HG03139 (cell line): ENCODE results near the gene IL10RB.

Experiments used
- ATAC-seq: cut with Tn5 transposase; IDR thresholded peaks from one replicate; pipeline ENCODE4 v1.9.1; 2021; ENCODE audit not compliant: unreplicated experiment

IL10RB gene

DNA sequence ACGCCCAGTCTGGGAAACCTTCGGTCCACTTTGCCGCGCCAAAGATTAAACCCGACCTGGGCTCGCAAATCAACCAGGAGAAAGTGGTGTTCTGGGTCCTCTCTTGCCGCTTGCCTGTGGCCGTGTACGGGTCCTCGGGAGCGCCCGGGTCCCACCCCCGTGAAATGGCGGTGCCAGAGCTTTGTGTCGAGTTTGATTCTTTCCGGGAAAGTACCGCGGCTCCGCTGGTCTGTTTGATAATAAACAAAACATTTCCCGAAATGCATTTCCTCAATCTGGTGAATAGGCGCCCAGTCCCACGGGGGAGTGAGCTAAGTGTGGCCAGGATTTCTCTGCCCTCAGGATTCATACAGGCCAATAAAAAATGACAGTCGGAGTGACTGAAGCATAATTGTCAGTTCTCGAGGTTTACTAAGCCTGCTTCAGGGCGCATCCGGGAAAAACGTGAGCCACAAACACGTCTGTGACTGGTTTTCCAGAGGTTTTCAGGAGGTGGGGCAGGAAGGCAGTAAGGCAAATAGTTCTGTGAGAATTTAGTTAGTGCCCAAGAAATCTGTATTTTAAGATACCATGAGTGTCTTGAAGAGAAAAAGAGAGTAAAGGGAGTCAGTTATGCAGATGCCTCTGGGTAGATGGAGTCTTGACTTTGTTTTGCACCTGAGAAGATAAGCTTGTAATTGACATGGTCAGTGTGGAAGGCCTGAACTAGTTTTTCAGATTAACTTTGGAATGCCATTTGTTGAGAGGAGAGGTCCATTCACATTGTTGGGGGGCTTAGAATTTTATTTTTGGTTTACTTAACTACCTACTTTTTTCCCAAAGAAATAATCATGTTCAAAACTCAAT is 59.3 kb downstream of the IL10RB start:
- peak; percentile 29 for ATAC-seq

DNA sequence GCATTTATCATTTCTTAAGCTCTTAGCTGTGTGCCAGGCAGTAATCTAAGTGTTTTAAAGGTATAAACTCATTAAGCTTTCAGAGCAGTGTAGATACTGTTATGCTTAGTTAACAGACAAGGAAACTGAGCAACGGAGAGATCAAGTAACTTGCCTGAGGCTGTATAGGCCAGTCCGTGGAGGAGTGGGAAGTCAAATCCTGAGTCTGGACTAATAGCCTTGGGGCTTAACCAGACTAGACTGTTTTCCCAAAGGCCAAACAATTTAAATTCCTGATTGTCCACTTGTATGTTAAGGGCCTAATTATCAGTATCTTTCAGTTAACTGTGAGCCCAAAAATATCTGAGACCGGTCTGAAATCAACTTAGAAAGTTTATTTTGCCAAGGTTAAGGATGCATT is 61.2 kb downstream of the IL10RB start:
- no peak for ATAC-seq

DNA sequence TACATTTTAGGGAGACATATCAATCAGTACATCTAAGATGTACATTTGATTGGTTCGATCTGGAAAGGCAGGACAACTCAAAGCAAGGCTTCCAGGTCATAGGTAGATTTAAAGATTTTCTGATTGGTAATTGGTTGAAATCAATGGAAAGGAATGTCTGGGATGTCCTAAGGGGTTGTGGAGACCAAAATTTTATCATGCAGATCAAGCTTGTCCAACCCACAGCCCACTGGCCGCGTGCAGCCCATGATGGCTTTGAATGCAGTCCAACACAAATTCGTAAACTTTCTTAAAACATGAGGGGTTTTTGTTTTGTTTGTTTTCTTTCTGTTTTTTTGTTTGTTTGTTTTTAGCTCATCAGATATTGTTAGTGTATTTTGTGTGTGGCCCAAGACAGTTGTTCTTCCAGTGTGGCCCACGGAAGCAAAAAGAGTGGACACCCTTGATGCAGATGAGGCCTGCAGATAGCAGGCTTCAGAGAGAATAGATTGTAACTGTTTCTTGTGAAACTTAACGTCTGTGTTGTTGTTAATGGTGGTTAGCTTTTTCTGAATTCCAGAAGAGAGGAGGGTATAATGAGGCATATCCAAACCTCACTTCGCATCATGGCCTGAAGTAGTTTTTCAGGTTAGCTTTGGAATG is 61.7 kb downstream of the IL10RB start:
- no peak for ATAC-seq

GRCh38 chr21:33330726-33331125 is 64.6 kb downstream of the IL10RB start:
- ATAC-seq = no peak

- peak; percentile 71 for ATAC-seq
Observed at GRCh38 chr21:33332143-33332542, 66.0 kb downstream of the IL10RB start.

DNA sequence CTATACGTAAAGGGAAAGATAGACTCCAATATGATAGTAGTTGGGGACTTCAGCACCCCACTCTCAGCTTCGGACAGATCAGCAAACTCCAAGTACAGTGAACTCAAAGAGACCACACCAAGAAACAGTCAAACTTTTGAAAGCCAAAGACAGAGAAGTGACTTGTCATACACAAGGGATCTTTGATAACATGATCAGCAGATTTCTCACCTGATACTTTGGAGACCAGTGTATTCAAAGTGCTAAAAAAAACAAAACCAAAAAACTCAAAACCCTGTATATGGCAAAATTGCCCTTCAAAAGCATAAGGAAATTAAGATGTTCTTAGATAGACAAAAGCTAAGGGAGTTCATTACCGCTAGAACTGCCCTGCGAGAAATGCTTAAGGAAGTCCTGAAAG is 68.0 kb downstream of the IL10RB start:
- ATAC-seq = no peak

DNA sequence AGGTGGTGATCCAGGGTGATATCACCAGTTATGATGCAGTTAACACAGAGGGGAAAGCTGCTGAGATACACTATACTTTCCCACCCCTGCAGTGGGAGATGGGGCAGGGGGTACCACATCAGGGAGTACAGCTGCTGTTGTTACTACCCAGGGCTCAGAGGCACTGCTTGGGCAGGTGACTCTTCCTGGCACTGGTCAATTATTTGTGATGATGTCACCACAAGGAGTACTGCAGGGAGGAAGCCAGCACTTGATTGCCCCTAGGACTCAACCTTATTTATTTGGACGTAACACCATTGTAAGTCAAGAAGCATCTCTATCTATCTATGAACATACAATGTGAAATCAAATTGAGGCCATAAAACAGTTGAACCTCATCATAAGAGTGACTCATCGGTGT is 68.7 kb downstream of the IL10RB start:
- no peak for ATAC-seq

DNA sequence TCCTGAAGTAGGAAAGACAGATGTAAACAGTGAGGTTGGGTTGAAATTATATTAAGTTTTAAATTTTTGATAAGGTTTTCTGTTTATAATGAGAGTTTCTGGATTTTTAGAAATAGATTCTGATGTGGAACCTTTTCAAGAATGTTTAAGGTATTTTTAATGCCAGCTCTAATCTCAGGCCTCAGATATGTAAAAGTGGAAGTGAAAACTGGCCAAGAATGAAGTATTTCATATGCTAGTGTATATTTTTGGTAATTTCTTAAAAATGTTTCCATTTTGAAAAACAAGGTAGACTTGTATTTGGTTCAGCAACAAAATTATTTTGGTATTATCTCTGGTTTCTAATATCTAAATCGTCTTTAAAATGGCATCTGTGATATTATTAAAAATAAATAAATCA is 73.0 kb downstream of the IL10RB start:
- ATAC-seq = no peak

DNA sequence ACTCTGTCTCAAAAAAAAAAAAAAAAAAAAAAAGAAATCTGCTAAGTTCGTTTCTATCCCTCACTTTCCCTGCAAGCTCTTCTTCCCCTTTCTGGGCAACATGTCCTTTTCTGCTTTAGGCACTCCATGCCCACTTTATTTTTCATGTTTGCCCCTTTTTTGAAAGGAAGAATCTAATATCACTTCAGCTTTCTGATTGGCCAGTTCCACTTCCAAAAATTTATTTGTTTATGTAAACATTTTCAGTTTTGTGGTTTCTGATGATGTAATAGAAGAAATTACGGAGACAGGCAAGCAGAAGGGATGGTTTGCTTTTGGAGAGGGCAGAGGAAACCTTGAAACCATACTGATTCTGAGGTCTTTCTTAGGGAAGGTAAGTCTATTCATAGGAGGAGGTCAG is 73.8 kb downstream of the IL10RB start:
- no peak for ATAC-seq

- no peak for ATAC-seq
Observed at GRCh38 chr21:33345751-33346238, 79.6 kb downstream of the IL10RB start.
